Mesendoderm (in vitro differentiated cells): ENCODE data around the gene ZFP1.
"Not testable (repeated sequence)": the region's sequence is repeated elsewhere in the genome, so short reads cannot be mapped to it uniquely, and the experiment has no call there.

ENCODE experiments used
- DNase-seq: peaks from one replicate; pipeline ENCODE4 v3.0.0; 2013
- H2AK5ac ChIP-seq: 2 replicates; pipeline ENCODE4 v1.6.1; 2013; ENCODE audit warnings: low read length, inconsistent platforms
- H2BK120ac ChIP-seq: 2 replicates; pipeline ENCODE4 v1.6.1; 2013; ENCODE audit warnings: low read depth, mild to moderate bottlenecking, low read length, moderate library complexity, mixed read lengths
- H2BK15ac ChIP-seq: replicated peaks from 2 replicates; pipeline ENCODE4 v1.6.1; 2013; ENCODE audit warnings: low read depth, mild to moderate bottlenecking, moderate library complexity
- H2BK5ac ChIP-seq: 2 replicates; pipeline ENCODE4 v1.6.1; 2013; ENCODE audit warnings: low read length, inconsistent platforms
- H3K18ac ChIP-seq: 2 replicates; pipeline ENCODE4 v1.6.1; 2013; ENCODE audit warnings: mild to moderate bottlenecking, low read length, mixed read lengths
- H3K23ac ChIP-seq: one replicate; pipeline ENCODE4 v1.6.1; 2013; ENCODE audit warnings: low read length
- H3K27ac ChIP-seq: 2 replicates; pipeline ENCODE4 v1.5.1; 2013; ENCODE audit warnings: low read depth, mild to moderate bottlenecking, inconsistent platforms, low read length, moderate library complexity
- H3K27me3 ChIP-seq: 2 replicates; pipeline ENCODE4 v1.6.1; 2013; ENCODE audit warnings: low read length, control low read depth, mild to moderate bottlenecking, inconsistent platforms; ENCODE audit not compliant: insufficient read depth, poor library complexity
- H3K36me3 ChIP-seq: 2 replicates; pipeline ENCODE4 v1.6.1; 2013; ENCODE audit warnings: low read length, inconsistent platforms; ENCODE audit not compliant: control insufficient read depth, insufficient read depth
- H3K4ac ChIP-seq: one replicate; pipeline ENCODE4 v1.6.1; 2013; ENCODE audit warnings: low read depth, mild to moderate bottlenecking, low read length, moderate library complexity
- H3K4me1 ChIP-seq: 2 replicates; pipeline ENCODE4 v1.6.1; 2013; ENCODE audit warnings: low read depth, low read length, inconsistent platforms; ENCODE audit not compliant: control insufficient read depth
- H3K4me2 ChIP-seq: 2 replicates; pipeline ENCODE4 v1.6.1; 2013; ENCODE audit warnings: low read length
- H3K4me3 ChIP-seq: 2 replicates; pipeline ENCODE4 v1.5.1; 2013; ENCODE audit warnings: mild to moderate bottlenecking, low read length
- H3K56ac ChIP-seq: one replicate; pipeline ENCODE4 v1.6.1; 2013; ENCODE audit warnings: low read length
- H3K79me1 ChIP-seq: 2 replicates; pipeline ENCODE4 v1.6.1; 2013; ENCODE audit warnings: low read length, inconsistent platforms
- H3K79me2 ChIP-seq: 2 replicates; pipeline ENCODE4 v1.6.1; 2013; ENCODE audit warnings: mild to moderate bottlenecking, low read length; ENCODE audit not compliant: control insufficient read depth, insufficient read depth
- H3K9ac ChIP-seq: 2 replicates; pipeline ENCODE4 v1.6.1; 2013; ENCODE audit warnings: low read length, inconsistent platforms
- H4K5ac ChIP-seq: one replicate; pipeline ENCODE4 v1.6.1; 2013; ENCODE audit warnings: low read length
- H4K8ac ChIP-seq: one replicate; pipeline ENCODE4 v1.6.1; 2013; ENCODE audit warnings: low read depth, mild to moderate bottlenecking, control low read depth, low read length, moderate library complexity
- WGBS: extraction: QIAGEN DNeasy Blood & Tissue Kit; methylation state at CpG from one replicate; pipeline ENCODE4 v1.1.7; 2013; ENCODE audit warnings: low lambda C conversion rate, missing lambda C conversion rate; ENCODE audit not compliant: insufficient coverage; ENCODE audit errors: extremely low coverage; 5-methylcytosine and 5-hydroxymethylcytosine counted together

Gene ZFP1

GRCh38 chr16:75204905-75205304, 56.6 kb downstream of the ZFP1 start:
- not testable (repeated sequence) for H3K79me1 ChIP-seq, H3K18ac ChIP-seq, H3K9ac ChIP-seq, H3K4me2 ChIP-seq, DNase-seq, H3K4me1 ChIP-seq, H2BK120ac ChIP-seq, H3K4me3 ChIP-seq, H3K4ac ChIP-seq, H3K27ac ChIP-seq, H3K56ac ChIP-seq, H3K36me3 ChIP-seq, H2BK15ac ChIP-seq, H3K79me2 ChIP-seq, H2BK5ac ChIP-seq, H3K27me3 ChIP-seq, H4K5ac ChIP-seq, H2AK5ac ChIP-seq, H4K8ac ChIP-seq, H3K23ac ChIP-seq
- WGBS: no CpG with 5 or more reads among the region's 20 CpGs

- not testable (repeated sequence) for H3K4me2 ChIP-seq, H3K27me3 ChIP-seq, H3K18ac ChIP-seq, H3K4ac ChIP-seq, H3K4me3 ChIP-seq, H3K4me1 ChIP-seq, H2BK120ac ChIP-seq, H2BK15ac ChIP-seq, H3K79me2 ChIP-seq, H2AK5ac ChIP-seq, H3K79me1 ChIP-seq, H3K23ac ChIP-seq, H3K56ac ChIP-seq, H4K8ac ChIP-seq, H3K36me3 ChIP-seq, H2BK5ac ChIP-seq, H3K27ac ChIP-seq, H4K5ac ChIP-seq, DNase-seq, H3K9ac ChIP-seq
- WGBS: no CpG with 5 or more reads among the region's 19 CpGs
These were observed 57.1 kb downstream of the ZFP1 start for GRCh38 chr16:75205438-75205837.

- H3K18ac ChIP-seq, H3K36me3 ChIP-seq, H3K23ac ChIP-seq, H2BK5ac ChIP-seq, H3K4me2 ChIP-seq, H3K79me1 ChIP-seq, H3K4me3 ChIP-seq, H2BK120ac ChIP-seq, H3K4ac ChIP-seq, H3K27me3 ChIP-seq, H3K27ac ChIP-seq, H2AK5ac ChIP-seq, H3K79me2 ChIP-seq, H4K5ac ChIP-seq, H3K56ac ChIP-seq, DNase-seq, H3K9ac ChIP-seq, H4K8ac ChIP-seq, H2BK15ac ChIP-seq, H3K4me1 ChIP-seq: not testable (repeated sequence)
- no CpG with 5 or more reads among the region's 25 CpGs for WGBS
These were observed 57.8 kb downstream of the ZFP1 start for GRCh38 chr16:75205961-75206748.

- H3K4me2 ChIP-seq: no peak within 1 kb of the TSS
- WGBS: no CpG with 5 or more reads among the region's 24 CpGs
- no peak within 1 kb of the TSS for H2BK120ac ChIP-seq
- H2BK15ac ChIP-seq: no peak within 1 kb of the TSS
- no peaks in the 10 kb centered on the region for H3K79me2 ChIP-seq
- no peak within 1 kb of the TSS for H3K18ac ChIP-seq
- no peak within 1 kb of the TSS for H3K56ac ChIP-seq
- no peak within 1 kb of the TSS for H3K4ac ChIP-seq
- DNase-seq: no peak
- H4K5ac ChIP-seq: no peak within 1 kb of the TSS
- no peak within 1 kb of the TSS for H4K8ac ChIP-seq
- peaks cover 4% of the 10 kb centered on the region for H3K4me1 ChIP-seq
- H3K27me3 ChIP-seq: no peaks in the 10 kb centered on the region
- no peak within 1 kb of the TSS for H3K23ac ChIP-seq
- no peak within 1 kb of the TSS for H2AK5ac ChIP-seq
- no peak within 1 kb of the TSS for H3K27ac ChIP-seq
- H3K36me3 ChIP-seq: no peaks in the 10 kb centered on the region
- H3K4me3 ChIP-seq: no peak within 1 kb of the TSS
- H3K79me1 ChIP-seq: no peaks in the 10 kb centered on the region
- H2BK5ac ChIP-seq: no peak within 1 kb of the TSS
- H3K9ac ChIP-seq: no peak within 1 kb of the TSS
These were observed 58.6 kb downstream of the ZFP1 start, which contains the start of gene CTRB2 for GRCh38 chr16:75206749-75207451. TSS of gene CTRB2 (minus strand) at chr16:75207161. CDS start at chr16:75207141, 20 bp downstream.

GRCh38 chr16:75207831-75208230, 59.5 kb downstream of the ZFP1 start:
- no peak overlapping the region for H2BK5ac ChIP-seq
- H3K18ac ChIP-seq: no peak overlapping the region
- H2BK15ac ChIP-seq: no peak overlapping the region
- DNase-seq: no peak
- no peak overlapping the region for H3K4me2 ChIP-seq
- H3K79me2 ChIP-seq: no peaks in the 10 kb centered on the region
- WGBS: no CpG with 5 or more reads among the region's 11 CpGs
- no peak overlapping the region for H4K5ac ChIP-seq
- no peaks in the 10 kb centered on the region for H3K79me1 ChIP-seq
- no peak overlapping the region for H2AK5ac ChIP-seq
- H3K56ac ChIP-seq: no peak overlapping the region
- no peak overlapping the region for H3K27ac ChIP-seq
- H3K4me1 ChIP-seq: peaks cover 4% of the 10 kb centered on the region
- no peak overlapping the region for H3K9ac ChIP-seq
- no peak overlapping the region for H3K23ac ChIP-seq
- no peak overlapping the region for H3K4ac ChIP-seq
- H3K4me3 ChIP-seq: no peak overlapping the region
- no peak overlapping the region for H2BK120ac ChIP-seq
- no peak overlapping the region for H4K8ac ChIP-seq
- no peaks in the 10 kb centered on the region for H3K36me3 ChIP-seq
- H3K27me3 ChIP-seq: no peaks in the 10 kb centered on the region
